ENCODE data around the gene PAX6.

Gene PAX6

GRCh38 chr11:31810779-31811647, at the start of gene PAX6:
PAX6 (minus strand) TSS chr11:31811322; CDS start chr11:31806411, 4,911 bp downstream.
- no peak for DNase-seq (ENCODE audit: low read depth)
- peak within 1 kb of the TSS; percentile 13 for H3K4me3 ChIP-seq (ENCODE audit: control insufficient read depth, low read depth, low read length)
- no peak for TF ChIP-seq CTCF (IDR thresholded peaks at IDR 0.05; ENCODE audit: control insufficient read depth, insufficient read depth, low read depth, low read length, missing control alignments)

GRCh38 chr11:31860391-31860790, 49.3 kb upstream of the PAX6 start:
- no peak for DNase-seq (ENCODE audit: low read depth)
- no peak for TF ChIP-seq CTCF (IDR thresholded peaks at IDR 0.05; ENCODE audit: control insufficient read depth, insufficient read depth, low read depth, low read length, missing control alignments)
- H3K4me3 ChIP-seq (ENCODE audit: control insufficient read depth, low read depth, low read length): no peak overlapping the region

- no peak overlapping the region for H3K4me3 ChIP-seq (ENCODE audit: control insufficient read depth, low read depth, low read length)
- DNase-seq (ENCODE audit: low read depth): no peak
- TF ChIP-seq CTCF (IDR thresholded peaks at IDR 0.05; ENCODE audit: control insufficient read depth, insufficient read depth, low read depth, low read length, missing control alignments): no peak
These were observed 45.1 kb upstream of the PAX6 start for GRCh38 chr11:31856248-31856647.

- no peak for DNase-seq (ENCODE audit: low read depth)
- H3K4me3 ChIP-seq (ENCODE audit: control insufficient read depth, low read depth, low read length): no peak overlapping the region
- no peak for TF ChIP-seq CTCF (IDR thresholded peaks at IDR 0.05; ENCODE audit: control insufficient read depth, insufficient read depth, low read depth, low read length, missing control alignments)
These were observed 44.3 kb upstream of the PAX6 start for GRCh38 chr11:31855466-31855865.

GRCh38 chr11:31850365-31850764, 39.2 kb upstream of the PAX6 start:
- no peak overlapping the region for H3K4me3 ChIP-seq (ENCODE audit: control insufficient read depth, low read depth, low read length)
- DNase-seq (ENCODE audit: low read depth): no peak
- TF ChIP-seq CTCF (IDR thresholded peaks at IDR 0.05; ENCODE audit: control insufficient read depth, insufficient read depth, low read depth, low read length, missing control alignments): no peak

- H3K4me3 ChIP-seq (ENCODE audit: control insufficient read depth, low read depth, low read length): no peak overlapping the region
- no peak for DNase-seq (ENCODE audit: low read depth)
- no peak for TF ChIP-seq CTCF (IDR thresholded peaks at IDR 0.05; ENCODE audit: control insufficient read depth, insufficient read depth, low read depth, low read length, missing control alignments)
These were observed 36.6 kb upstream of the PAX6 start for GRCh38 chr11:31847761-31848160.
